IPS DF 19.7 (cell line): ENCODE data around the gene CSMD2.

Source experiments
- DNase-seq: peaks from one replicate; pipeline ENCODE4 v3.0.0-alpha.2; 2013; ENCODE audit warnings: low read depth, low spot score

Gene CSMD2

GRCh38 chr1:33684396-33685179 is 480.4 kb downstream of the CSMD2 start:
- no peak for DNase-seq

DNA sequence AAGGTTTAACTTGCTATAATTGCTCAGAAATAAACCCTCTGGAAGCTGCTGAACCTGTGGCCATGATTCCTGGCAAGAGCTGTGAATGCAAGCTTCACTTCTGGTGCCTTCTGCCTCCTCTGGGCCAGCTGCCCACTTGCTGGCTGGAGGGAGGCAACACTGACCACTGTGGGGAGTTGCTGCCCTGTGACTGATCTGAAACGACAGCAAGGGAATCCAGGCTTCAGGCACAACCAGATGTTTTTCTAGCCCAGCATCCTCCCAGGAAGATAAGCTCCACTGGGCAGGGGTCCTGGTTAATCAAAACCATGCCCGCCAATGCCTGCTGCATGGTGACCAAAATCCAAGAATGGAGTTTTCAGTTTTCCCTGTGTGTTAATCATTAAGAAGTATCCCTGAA is 481.1 kb downstream of the CSMD2 start:
- DNase-seq, result no peak

GRCh38 chr1:33682371-33682770 is 482.7 kb downstream of the CSMD2 start:
- DNase-seq, result no peak

DNA sequence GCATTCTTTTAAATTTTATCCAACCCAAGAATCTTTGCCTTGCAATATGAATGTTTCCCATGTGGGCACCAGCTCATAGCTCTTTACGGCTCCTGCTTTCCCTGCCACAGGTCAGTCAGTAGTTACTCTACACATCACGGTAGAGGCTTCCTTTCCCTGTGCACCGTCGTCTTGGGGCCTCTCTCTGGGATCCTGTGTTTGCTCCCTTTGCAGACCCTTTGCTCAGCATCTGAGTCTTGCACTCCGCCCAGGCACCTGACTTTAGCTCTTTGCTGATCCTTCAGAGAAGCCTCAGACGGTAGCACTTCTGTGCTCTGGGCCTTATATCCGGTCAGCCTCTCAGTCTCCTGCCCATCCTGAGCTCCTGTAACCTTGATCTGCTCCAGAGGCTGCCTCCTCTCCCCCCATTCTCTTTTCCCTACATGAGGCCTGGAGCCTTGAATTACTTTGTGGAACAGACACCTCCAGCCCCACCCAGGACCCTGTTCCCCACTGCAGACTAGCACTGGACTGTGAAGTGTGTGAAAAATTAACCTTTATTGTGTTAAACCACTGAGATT is 484.7 kb downstream of the CSMD2 start:
- no peak for DNase-seq

- no peak for DNase-seq
Measured at GRCh38 chr1:33670567-33670966, 494.5 kb downstream of the CSMD2 start.

GRCh38 chr1:33668695-33669094 is 496.3 kb downstream of the CSMD2 start:
- DNase-seq, result no peak

GRCh38 chr1:33667386-33668282 is 497.4 kb downstream of the CSMD2 start:
- no peak for DNase-seq

GRCh38 chr1:33666616-33667015 is 498.4 kb downstream of the CSMD2 start:
- DNase-seq, result no peak

DNA sequence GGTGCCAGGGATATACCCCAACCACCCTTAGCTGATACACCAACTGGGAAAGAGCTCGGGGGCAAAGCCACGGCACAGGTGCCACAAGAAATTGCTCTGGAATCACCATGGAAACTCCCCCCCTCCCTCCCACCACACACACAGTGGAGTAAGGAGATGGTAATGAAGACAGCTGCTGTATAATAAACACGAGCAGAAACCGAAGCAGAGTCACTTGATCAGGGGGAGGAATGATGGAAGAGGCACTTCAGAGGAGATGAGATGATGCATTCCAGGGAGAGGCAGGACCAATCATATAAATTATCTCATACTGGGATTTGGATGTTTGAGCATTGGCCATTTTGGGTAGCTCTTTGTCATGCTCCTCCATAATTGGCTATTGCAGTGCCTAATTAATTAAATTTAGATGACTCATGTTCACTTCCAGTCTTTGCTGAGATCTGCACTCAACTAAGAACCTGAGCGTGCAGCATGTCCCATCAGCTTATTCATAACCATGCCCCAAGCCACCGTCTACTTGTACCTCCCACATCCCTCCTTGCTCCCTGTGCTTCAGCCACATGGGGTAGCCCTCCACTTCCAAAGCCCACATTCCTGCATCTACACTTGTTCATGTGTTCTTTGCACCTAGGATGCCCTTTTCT is 503.1 kb downstream of the CSMD2 start:
- no peak for DNase-seq

DNA sequence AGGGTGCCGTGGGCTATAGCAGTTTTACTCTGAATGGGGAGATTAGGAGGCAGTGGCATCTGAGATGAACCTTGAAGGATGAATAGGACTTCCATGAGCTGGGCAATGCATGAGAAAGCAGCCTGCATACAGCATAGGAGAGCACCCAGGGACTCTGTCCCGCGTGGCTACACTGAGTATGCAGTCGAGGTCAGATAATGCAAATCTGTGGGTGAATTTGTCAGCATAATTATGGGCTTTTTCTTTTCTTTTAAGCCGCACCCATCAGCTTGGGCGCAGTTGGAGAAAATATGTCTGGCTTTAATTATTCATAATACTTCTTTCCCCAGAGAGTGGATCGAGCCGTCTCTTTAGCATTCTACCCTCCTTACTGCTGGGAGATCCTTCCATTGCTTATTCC is 504.1 kb downstream of the CSMD2 start:
- DNase-seq, result no peak

DNA sequence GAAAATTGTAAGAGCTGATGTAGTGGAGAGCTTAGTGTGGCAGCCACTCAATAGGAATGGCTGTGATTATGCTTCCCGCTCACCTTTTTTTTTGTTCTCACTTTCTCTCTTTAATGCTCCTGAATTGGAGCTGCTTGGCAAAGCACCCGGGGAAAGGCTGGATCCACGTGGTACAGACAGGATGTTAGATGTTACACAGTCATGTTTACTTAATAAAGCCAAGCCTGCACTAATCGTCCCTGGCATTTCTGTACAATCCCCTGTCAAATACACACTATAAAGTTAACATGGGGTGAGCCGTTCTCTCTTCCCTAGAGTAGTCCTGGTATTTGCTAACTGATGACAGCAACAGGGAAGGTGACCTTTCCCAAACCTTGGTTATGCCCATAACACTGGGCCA is 504.8 kb downstream of the CSMD2 start:
- DNase-seq, result no peak

- DNase-seq, result no peak
Measured at GRCh38 chr1:33659641-33660040, 505.4 kb downstream of the CSMD2 start.

DNA sequence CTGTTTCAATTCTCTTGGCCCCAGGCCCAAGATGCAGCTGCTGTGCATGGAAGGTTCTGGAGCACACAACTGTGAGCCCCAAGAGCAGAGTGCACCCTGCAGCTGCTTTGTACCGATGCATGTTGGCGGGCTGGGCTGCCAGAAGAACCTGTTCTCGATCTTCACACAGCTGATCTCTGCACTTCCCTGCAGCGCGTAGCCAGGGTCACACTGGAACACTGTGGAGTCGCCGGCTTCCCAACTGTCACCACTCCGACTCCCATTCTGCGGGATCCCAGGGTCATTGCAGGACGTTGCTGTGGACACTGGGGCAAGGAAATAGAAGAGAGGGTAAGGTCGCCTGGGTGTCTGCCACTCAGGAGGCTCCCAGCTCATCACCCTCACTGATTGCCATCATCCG is 507.2 kb downstream of the CSMD2 start:
- DNase-seq, result no peak

GRCh38 chr1:33656467-33657005 is 508.5 kb downstream of the CSMD2 start:
- no peak for DNase-seq

GRCh38 chr1:33655496-33655895 is 509.5 kb downstream of the CSMD2 start:
- no peak for DNase-seq

- DNase-seq, result no peak
Measured at GRCh38 chr1:33654267-33654834, 510.7 kb downstream of the CSMD2 start.

- no peak for DNase-seq
Measured at GRCh38 chr1:33653226-33653625, 511.8 kb downstream of the CSMD2 start.

GRCh38 chr1:33650708-33651107 is 514.3 kb downstream of the CSMD2 start:
- DNase-seq, result no peak

DNA sequence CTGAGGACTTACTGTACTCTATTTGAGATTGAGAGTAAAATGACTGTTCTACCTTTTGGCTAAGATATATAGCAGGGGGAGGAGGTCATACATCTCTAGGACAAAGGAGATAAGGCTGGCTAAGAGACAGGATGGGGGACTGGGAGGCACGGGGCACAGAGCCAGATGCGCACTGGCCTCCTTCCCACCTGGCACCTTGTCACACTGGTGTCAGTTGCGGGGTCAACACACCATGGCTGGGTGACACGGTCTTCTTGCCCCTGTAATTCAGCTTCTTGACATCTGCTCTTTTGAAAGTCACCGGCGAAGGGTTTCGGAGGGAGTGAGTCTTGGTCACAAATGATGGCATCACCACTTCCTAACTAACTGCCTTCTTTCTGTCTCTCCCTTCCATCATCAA is 515.3 kb downstream of the CSMD2 start:
- no peak for DNase-seq

DNA sequence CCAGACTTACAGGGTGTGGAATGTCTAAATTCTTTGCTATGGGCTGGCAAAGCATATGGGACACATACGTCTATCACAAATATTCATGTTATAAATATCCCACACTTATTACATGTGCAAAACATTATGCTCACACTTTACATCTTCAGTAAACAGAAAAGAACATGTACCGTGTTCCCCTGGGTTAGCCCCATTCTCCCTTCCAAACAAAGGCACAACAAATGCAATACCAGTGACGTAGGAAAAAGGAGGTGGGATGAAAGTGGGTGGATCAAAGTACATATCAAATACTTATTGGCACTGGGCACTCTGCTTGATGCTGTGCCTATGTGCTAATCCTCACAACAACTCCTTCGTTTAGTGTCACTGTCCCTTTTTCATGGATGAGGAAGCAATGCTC is 521.8 kb downstream of the CSMD2 start:
- DNase-seq, result no peak

- DNase-seq, result no peak
Measured at GRCh38 chr1:33641104-33641830, 523.8 kb downstream of the CSMD2 start.
